ENCODE results near the gene PDXK. TPM values are rescaled to one million over a fixed set of nuclear protein-coding genes. Genes with fewer than 3 reads are reported as not detected.
A peak's percentile ranks its signal among the peaks of the same experiment; 100 is the strongest.

PDXK gene
- total and polyA plus RNA-seq, 12 donors: 43.0 to 202 (median 95.3) TPM

GRCh38 chr21:43699933-43700599 is 18.9 kb upstream of the PDXK start:
- Histone ChIP-seq H3K4me1 (replicated peaks in 1 of 2) (peaks cover 0 to 13% of the 10 kb centered on the region in 2 donors), H3K27me3 (no peaks in the 10 kb centered on the region), H3K36me3 (replicated peaks in 1 of 2) (no peaks in the 10 kb centered on the region), H3K4me3 (no peak overlapping the region), H3K9me3 (replicated peaks in 1 of 3) (no peaks in the 10 kb centered on the region), H3K27ac (no peak overlapping the region)
- intact Hi-C loops (cut with DNase I): no loop called here
- TF ChIP-seq CTCF (IDR thresholded peaks at IDR 0.05) (no peak), POLR2A (IDR thresholded peaks at IDR 0.05) (no peak)
- 79 to 84% (median 83%) methylated on average over 7 to 13 of the region's 13 CpGs for WGBS, 4 donors
- DNase-seq: no peak

- DNase-seq: no peak
- H3K27ac ChIP-seq: no peak overlapping the region
- no peaks in the 10 kb centered on the region for H3K9me3 ChIP-seq (replicated peaks in 1 of 3)
- H3K4me3 ChIP-seq: no peak overlapping the region
- 70 to 76% (median 74%) methylated on average over 17 to 29 of the region's 29 CpGs for WGBS, 4 donors
- TF ChIP-seq POLR2A (IDR thresholded peaks at IDR 0.05) (no peak), CTCF (IDR thresholded peaks at IDR 0.05) (no peak)
- no peaks in the 10 kb centered on the region for H3K27me3 ChIP-seq
- H3K36me3 ChIP-seq (replicated peaks in 1 of 2): no peaks in the 10 kb centered on the region
- intact Hi-C loops (cut with DNase I): no loop called here
- peaks cover 0 to 13% of the 10 kb centered on the region in 2 donors for H3K4me1 ChIP-seq (replicated peaks in 1 of 2)
These were observed 16.8 kb upstream of the PDXK start for GRCh38 chr21:43701936-43702784.

GRCh38 chr21:43702785-43703034 is 16.2 kb upstream of the PDXK start:
- Histone ChIP-seq H3K4me3 (no peak overlapping the region), H3K27me3 (no peaks in the 10 kb centered on the region), H3K9me3 (replicated peaks in 1 of 3) (no peaks in the 10 kb centered on the region), H3K36me3 (replicated peaks in 1 of 2) (no peaks in the 10 kb centered on the region), H3K27ac (no peak overlapping the region), H3K4me1 (replicated peaks in 1 of 2) (peaks cover 0 to 13% of the 10 kb centered on the region in 2 donors)
- no peak for TF ChIP-seq POLR2A (IDR thresholded peaks at IDR 0.05)
- no peak for TF ChIP-seq CTCF (IDR thresholded peaks at IDR 0.05)
- no peak for DNase-seq
- WGBS, 4 donors: 44 to 57% (median 47%) methylated on average over 12 of the region's 12 CpGs
- intact Hi-C loops (cut with DNase I): no loop called here

DNA sequence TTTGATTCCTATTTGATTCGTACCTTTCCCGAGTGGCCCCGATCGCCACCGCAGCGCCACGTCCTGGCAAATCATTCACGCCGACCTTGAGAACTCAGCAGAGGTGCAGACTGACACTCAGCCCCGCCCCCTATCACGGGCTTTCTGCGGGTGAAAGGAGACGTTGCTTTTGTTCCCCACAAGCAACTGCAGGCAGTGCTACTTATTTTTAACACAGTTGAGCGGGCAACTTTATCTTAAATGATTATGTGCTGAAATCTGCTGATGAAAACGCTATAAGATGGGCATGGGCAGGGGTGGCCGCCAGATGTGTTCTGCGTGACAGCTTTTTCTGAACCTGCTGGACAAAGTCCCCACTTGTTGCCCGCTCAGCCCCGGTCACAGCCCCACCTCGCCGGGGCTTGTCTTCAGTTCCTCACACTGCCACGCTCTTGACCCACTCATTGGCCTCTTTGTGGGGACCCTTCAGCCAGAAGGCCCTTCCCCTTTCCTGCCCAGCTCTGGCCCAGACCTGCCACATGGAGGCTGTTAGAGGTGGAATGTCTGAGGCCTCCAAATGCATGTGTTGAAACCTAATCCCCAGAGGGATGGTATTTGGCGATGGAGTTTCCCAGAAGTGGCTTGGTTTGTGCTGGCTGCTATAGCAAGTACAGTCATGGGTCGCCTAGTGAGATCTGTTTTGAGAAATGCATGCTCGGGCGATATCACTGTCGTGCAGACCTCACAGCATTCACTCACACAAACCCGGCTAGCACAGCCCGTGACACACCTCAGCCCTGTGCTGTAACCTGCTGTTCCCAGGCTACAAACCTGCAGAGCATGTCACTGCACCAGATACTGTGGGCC is 15.7 kb upstream of the PDXK start:
- peak in 3 of 7 donors; percentile 51 to 57 (median 56) for DNase-seq
- Histone ChIP-seq H3K4me3 (no peak overlapping the region), H3K27ac (no peak overlapping the region), H3K36me3 (replicated peaks in 1 of 2) (no peaks in the 10 kb centered on the region), H3K4me1 (replicated peaks in 1 of 2) (peaks cover 0 to 13% of the 10 kb centered on the region in 2 donors), H3K9me3 (replicated peaks in 1 of 3) (no peaks in the 10 kb centered on the region), H3K27me3 (no peaks in the 10 kb centered on the region)
- intact Hi-C loops (cut with DNase I): no loop called here
- WGBS, 4 donors: 38 to 52% (median 42%) methylated on average over 26 to 29 of the region's 29 CpGs
- TF ChIP-seq CTCF (IDR thresholded peaks at IDR 0.05): no peak
- no peak for TF ChIP-seq POLR2A (IDR thresholded peaks at IDR 0.05)

Data from adrenal gland (tissue), 12 donors.